MCF 10A (cell line): ENCODE measurements around the gene TMED10. TPM values are rescaled to one million over a fixed set of nuclear protein-coding genes. Genes with fewer than 3 reads are reported as not detected.

ENCODE experiments used
- BruUV-seq: library from RNA; stranded (reverse); fragments of 400-500 nt; replicated peaks from 2 replicates; lab custom pipeline; 2021; lab: Mats Ljungman, UMichigan
- CTCF ChIA-PET: fragments of 300-600 bp; sonication (Branson Sonifier 250); formaldehyde crosslinking; extraction: SDS; loops from one replicate; lab custom pipeline; 2021; ENCODE audit warnings: antibody characterized with exemption, inconsistent platforms; lab: Yijun Ruan, JAX
- POLR2A ChIA-PET: fragments of 300-600, 350-650 bp; sonication (Branson Sonifier 250); formaldehyde crosslinking; extraction: SDS; loops from one replicate; lab custom pipeline; 2020; ENCODE audit warnings: antibody characterized with exemption, inconsistent platforms; lab: Yijun Ruan, JAX
- DNase-seq: peaks from one replicate; pipeline ENCODE4 v3.0.0-alpha.2; 2018; ENCODE audit not compliant: unreplicated experiment
- H3K27ac Mint-ChIP-seq: one replicate; pipeline ENCODE4 v1.8.0; 2022; ENCODE audit warnings: mild to moderate bottlenecking, low read depth, mixed read lengths; ENCODE audit not compliant: unreplicated experiment
- H3K27me3 Mint-ChIP-seq: one replicate; pipeline ENCODE4 v1.8.0; 2022; ENCODE audit warnings: mixed read lengths; ENCODE audit not compliant: insufficient read depth, unreplicated experiment
- H3K36me3 Mint-ChIP-seq: one replicate; pipeline ENCODE4 v1.8.0; 2022; ENCODE audit warnings: mild to moderate bottlenecking, moderate library complexity, mixed read lengths; ENCODE audit not compliant: insufficient read depth, unreplicated experiment
- H3K4me1 Mint-ChIP-seq: one replicate; pipeline ENCODE4 v1.8.0; 2022; ENCODE audit warnings: mixed read lengths; ENCODE audit not compliant: insufficient read depth, unreplicated experiment
- H3K4me3 Mint-ChIP-seq: one replicate; pipeline ENCODE4 v1.8.0; 2022; ENCODE audit warnings: mild to moderate bottlenecking, moderate library complexity, mixed read lengths; ENCODE audit not compliant: unreplicated experiment
- H3K9me3 Mint-ChIP-seq: one replicate; pipeline ENCODE4 v1.8.0; 2022; ENCODE audit warnings: mixed read lengths; ENCODE audit not compliant: unreplicated experiment
- CTCF ChIP-seq: fragments of 200-600 bp; IDR thresholded peaks from one replicate; pipeline ENCODE4 v1.8.0; 2022; ENCODE audit warnings: antibody characterized with exemption, mild to moderate bottlenecking; ENCODE audit not compliant: unreplicated experiment
- intact Hi-C: fragments of 100-400 bp; cut with micrococcal nuclease; formaldehyde crosslinking; loops from 2 replicates; pipeline ENCODE4 v1.14.1; 2022
- total RNA-seq: library from RNA; stranded (reverse); gene quantifications from 2 replicates; pipeline ENCODE4 v1.2.3, GENCODE V29; 2022

The TMED10 gene
- total RNA-seq, 1 experiment from 2014 or later, result 454 TPM

- no TSS peak for BruUV-seq
- POLR2A ChIA-PET, result interaction anchor here (0.6 to 2.3 kb wide), 9 partner anchors 9 to 150 kb away, joined by 3 to 8 read pairs (median 3); no protein-coding TSS in a partner anchor
- no peak for DNase-seq
Observed at GRCh38 chr14:75143761-75144527, 32.5 kb downstream of the TMED10 start.

GRCh38 chr14:75142494-75142893 is 33.9 kb downstream of the TMED10 start:
- Mint-ChIP-seq H3K27ac (peak overlapping the region; percentile 30), H3K4me1 (peaks cover 34% of the 10 kb centered on the region), H3K27me3 (no peaks in the 10 kb centered on the region), H3K4me3 (no peak overlapping the region), H3K36me3 (peaks cover 82% of the 10 kb centered on the region), H3K9me3 (no peaks in the 10 kb centered on the region)
- no peak for TF ChIP-seq CTCF
- POLR2A ChIA-PET, result interaction anchor here (0.6 to 1.6 kb wide), 7 partner anchors 13 to 117 kb away, joined by 3 to 4 read pairs (median 3); no protein-coding TSS in a partner anchor
- CTCF ChIA-PET, result interaction anchor here (0.9 to 1.7 kb wide), 6 partner anchors 11 to 163 kb away, joined by 3 to 5 read pairs (median 4); no protein-coding TSS in a partner anchor
- BruUV-seq, result no TSS peak
- DNase-seq, result no peak
- intact Hi-C loops, result no loop called here

More at GRCh38 chr14:75143761-75144527, 32.5 kb downstream of the TMED10 start:
- Mint-ChIP-seq H3K4me1 (peaks cover 45% of the 10 kb centered on the region), H3K9me3 (no peaks in the 10 kb centered on the region), H3K27ac (peak overlapping the region; percentile 91), H3K27me3 (no peaks in the 10 kb centered on the region), H3K4me3 (no peak overlapping the region), H3K36me3 (peaks cover 86% of the 10 kb centered on the region)
- CTCF ChIA-PET, result interaction anchor here (0.6 to 1.3 kb wide), 5 partner anchors 9 to 139 kb away, joined by 3 to 5 read pairs (median 4); no protein-coding TSS in a partner anchor
- intact Hi-C loops, result no loop called here
- TF ChIP-seq CTCF, result no peak

GRCh38 chr14:75141967-75142366 is 34.4 kb downstream of the TMED10 start:
- BruUV-seq, result no TSS peak
- Mint-ChIP-seq H3K4me1 (peaks cover 32% of the 10 kb centered on the region), H3K4me3 (no peak overlapping the region), H3K27ac (peak overlapping the region; percentile 30), H3K9me3 (no peaks in the 10 kb centered on the region), H3K36me3 (peaks cover 82% of the 10 kb centered on the region), H3K27me3 (no peaks in the 10 kb centered on the region)
- TF ChIP-seq CTCF, result no peak
- peak; percentile 50 for DNase-seq
- intact Hi-C loops, result no loop called here
- CTCF ChIA-PET, result interaction anchor here (0.6 to 1.7 kb wide), 5 partner anchors 12 to 164 kb away, joined by 3 to 6 read pairs (median 3); no protein-coding TSS in a partner anchor
- POLR2A ChIA-PET, result interaction anchor here (0.8 to 1.2 kb wide), 3 partner anchors 11 to 154 kb away, joined by 3 read pairs; no protein-coding TSS in a partner anchor

GRCh38 chr14:75141062-75141461 is 35.4 kb downstream of the TMED10 start:
- H3K36me3 Mint-ChIP-seq, result peaks cover 82% of the 10 kb centered on the region
- H3K4me1 Mint-ChIP-seq, result peaks cover 23% of the 10 kb centered on the region
- H3K27me3 Mint-ChIP-seq, result no peaks in the 10 kb centered on the region
- no peak overlapping the region for H3K4me3 Mint-ChIP-seq
- DNase-seq, result no peak
- H3K9me3 Mint-ChIP-seq, result no peaks in the 10 kb centered on the region
- no TSS peak for BruUV-seq
- peak overlapping the region; percentile 44 for H3K27ac Mint-ChIP-seq
- intact Hi-C loops, result no loop called here
- no peak for TF ChIP-seq CTCF
- CTCF ChIA-PET, result interaction anchor here (0.6 kb wide), 1 partner anchor 522 kb away, joined by 3 read pairs; no protein-coding TSS in a partner anchor
- POLR2A ChIA-PET, result interaction anchor here (0.6 to 1.2 kb wide), 5 partner anchors 12 to 348 kb away, joined by 3 to 5 read pairs (median 4); no protein-coding TSS in a partner anchor
